ENCODE results near the gene DNAAF6.
"Not testable (repeated sequence)": the region's sequence is repeated elsewhere in the genome, so short reads cannot be mapped to it uniquely, and the experiment has no call there.

The DNAAF6 gene

DNA sequence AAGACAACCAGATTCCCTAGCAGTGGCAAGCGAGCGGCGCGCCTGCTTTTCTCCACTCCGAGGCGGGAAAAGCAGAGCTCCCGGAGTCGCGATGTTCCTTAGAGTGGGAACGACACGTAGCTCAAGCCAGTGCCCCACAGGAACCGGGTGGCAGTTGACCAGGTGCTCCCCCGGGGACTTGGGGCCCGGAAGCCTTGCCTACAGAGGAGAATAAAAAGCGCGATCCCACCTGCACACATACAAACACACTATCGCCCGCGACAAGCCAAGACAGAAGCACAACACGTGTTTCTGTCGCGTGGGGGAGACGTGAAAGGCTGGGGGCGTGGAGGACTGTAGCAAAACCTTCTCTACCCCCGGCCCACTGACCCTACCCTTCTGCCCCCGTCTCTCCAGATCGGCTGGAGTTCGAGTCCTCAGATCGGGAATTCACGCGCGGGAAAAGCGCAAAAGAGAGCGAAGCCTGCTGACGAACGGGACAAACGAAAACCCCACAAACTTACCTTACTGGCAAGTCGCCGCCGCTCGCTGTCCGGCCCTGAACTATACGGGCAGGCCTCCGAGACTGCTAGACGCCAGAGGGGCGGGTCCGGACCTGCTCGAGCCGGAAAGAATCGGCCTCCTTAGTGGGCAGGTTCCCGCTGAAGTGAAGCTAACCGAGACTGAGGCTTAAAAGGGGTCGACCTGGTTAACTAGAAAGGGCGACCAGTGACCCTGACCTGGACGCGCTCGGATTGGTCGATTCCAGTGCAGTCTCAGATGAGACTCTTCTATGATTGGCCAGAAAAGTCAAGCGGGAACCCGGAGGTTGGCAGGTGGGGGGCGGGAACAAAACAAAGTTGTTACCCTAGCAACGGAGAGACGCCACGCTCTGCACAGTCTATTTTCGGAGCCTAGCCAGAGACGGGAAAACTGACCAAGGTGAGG is at the start of gene DNAAF6, which contains the start of gene NUP62CL:
DNAAF6 (plus strand) TSS at position 842 of the 927 bp plus-strand sequence. CDS start 6,265 bp downstream, outside the sequence.
NUP62CL (minus strand) TSS at position 664 of the 927 bp plus-strand sequence. CDS start 31,287 bp downstream, outside the sequence.
- DNase-seq = no peak

DNA sequence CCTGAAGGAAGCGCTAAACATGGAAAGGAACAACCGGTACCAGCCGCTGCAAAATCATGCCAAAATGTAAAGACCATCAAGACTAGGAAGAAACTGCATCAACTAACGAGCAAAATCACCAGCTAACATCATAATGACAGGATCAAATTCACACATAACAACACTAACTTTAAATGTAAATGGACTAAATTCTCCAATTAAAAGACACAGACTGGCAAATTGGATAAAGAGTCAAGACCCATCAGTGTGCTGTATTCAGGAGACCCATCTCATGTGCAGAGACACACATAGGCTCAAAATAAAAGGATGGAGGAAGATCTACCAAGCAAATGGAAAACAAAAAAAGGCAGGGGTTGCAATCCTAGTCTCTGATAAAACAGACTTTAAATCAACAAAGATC is 48.8 kb upstream of the DNAAF6 start:
- DNase-seq = not testable (repeated sequence)

DNA sequence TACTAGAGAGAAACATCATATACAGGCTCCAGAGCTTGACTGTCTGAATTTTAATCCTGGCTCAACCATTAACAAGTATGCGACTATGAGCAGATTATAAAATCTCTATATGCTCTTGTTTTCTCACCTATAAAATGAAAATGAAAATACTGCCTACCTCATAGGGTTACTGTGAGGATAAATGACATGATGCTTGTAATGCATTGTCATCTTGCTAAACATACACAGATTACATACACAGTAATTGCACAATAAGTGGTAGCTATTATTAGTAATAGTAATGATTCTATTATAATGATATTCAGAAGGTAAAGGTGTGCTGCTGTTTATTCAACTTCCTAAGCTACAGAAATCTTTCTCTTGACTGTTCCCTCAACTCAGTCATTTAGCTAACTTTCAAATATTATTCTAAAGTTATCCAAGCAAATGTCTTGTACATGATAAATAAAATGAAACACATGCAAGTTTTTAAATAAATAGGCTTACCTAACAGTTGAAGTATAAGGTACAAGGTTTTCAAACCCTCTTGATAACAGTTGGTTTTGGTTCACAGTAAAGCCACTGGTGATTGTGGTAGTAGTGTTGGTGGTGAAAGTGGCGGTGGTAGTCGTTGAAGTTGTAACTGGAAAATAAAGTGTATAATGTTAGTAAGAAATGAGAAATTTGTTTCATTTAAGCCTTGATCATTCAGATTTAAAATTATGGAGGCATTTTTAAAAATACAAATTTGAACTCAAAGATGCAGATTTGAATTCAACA is 39.1 kb upstream of the DNAAF6 start:
- no peak for DNase-seq

DNA sequence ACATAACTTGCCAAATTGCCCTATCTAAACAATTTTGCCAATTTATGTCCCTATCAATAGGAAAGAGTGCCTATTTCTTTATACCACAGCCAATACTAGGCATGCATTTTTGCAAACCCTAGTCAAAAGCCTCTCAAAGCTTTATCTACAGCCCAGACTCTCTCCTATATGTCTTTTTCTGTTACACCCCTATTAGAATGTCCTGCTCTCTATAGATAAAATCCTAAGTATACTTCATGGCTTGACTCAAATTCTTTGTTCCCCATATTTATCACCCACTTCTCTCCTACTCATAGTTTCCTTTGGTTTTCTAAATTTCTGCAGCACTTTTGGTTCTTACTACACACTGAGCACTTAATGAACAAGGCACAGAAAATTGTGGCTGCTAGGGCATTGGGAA is 38.2 kb upstream of the DNAAF6 start:
- DNase-seq = no peak

- DNase-seq = no peak
Observed at GRCh38 chrX:107168712-107169111, 37.7 kb upstream of the DNAAF6 start.

GRCh38 chrX:107171369-107172102 is 34.9 kb upstream of the DNAAF6 start:
- DNase-seq = no peak

DNA sequence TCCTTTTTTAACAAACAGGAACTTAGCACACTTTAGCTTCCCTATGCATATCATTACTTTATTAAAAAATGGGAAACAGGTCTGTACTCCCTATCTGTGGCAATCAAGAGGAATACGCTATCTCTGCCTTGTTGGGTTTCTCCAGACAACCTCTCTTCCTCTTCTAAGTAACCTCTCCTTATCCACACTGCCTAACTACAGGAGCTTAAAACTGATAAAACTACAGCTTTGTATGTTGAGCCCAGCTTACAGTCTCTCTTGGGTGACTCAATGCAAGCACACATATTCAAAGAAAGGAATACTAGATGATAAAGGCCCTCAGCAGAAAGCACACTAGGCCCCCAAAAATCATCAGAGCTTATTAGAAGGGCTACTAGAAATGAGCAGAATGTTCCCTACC is 9.1 kb upstream of the DNAAF6 start:
- DNase-seq = no peak

DNA sequence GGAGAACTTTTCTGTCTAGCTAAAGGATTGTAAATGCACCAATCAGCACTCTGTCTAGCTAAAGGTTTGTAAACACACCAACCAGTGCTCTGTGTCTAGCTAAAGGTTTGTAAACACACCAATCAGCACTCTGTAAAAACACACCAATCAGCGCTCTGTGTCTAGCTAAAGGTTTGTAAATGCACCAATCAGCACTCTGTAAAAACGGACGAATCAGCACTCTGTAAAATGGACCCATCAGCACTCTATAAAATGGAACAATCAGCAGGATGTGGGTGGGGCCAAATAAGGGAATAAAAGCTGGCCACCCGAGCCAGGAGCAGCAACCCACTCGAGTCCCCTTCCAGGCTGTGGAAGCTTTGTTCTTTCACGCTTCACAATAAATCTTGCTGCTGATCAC is 8.3 kb upstream of the DNAAF6 start:
- not testable (repeated sequence) for DNase-seq

DNA sequence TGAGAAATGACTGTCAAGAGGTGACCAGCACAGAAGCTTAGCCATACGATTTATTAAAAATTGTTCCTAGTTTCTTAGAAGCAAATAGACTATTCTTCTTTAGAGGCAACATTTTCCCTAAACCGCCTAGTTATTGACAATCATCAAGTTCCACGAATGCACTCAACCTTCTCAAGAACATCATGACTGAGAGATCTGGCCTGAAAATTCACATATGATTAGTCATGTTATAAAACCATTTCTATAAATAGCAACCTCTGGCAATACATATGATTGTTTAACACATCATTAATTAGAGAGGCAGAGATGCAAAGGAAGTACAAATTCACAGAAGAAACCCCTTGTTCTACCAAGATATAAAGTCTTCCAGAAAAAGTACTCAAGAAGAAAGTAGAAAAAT is 6.9 kb upstream of the DNAAF6 start:
- DNase-seq = no peak

- DNase-seq = no peak
Observed at GRCh38 chrX:107204068-107204605, 2.3 kb upstream of the DNAAF6 start.

GRCh38 chrX:107206697-107207065 is 270 bp downstream of the DNAAF6 start:
- no peak for DNase-seq

GRCh38 chrX:107207089-107207488 is 678 bp downstream of the DNAAF6 start:
- no peak for DNase-seq

GRCh38 chrX:107207943-107208342 is 1.5 kb downstream of the DNAAF6 start:
- no peak for DNase-seq

DNA sequence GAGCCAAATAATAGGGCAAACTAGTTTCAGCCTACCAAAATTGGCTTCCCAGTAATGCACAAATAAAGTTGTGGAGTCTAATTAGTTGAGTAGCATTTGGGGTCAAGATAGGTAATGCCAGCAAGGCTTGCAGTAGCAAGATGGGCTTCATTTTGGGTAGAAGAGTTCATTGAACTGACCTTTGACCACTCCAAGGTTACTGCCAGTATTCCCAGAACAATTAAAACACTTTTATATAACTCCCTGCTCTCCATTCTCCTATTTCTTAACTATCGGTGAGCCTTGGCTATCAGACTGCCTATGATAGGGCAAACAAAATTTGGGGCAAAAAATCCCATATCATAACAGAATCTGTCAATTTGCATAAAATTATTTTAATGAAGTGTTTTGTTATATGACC is 7.1 kb downstream of the DNAAF6 start:
- no peak for DNase-seq

DNA sequence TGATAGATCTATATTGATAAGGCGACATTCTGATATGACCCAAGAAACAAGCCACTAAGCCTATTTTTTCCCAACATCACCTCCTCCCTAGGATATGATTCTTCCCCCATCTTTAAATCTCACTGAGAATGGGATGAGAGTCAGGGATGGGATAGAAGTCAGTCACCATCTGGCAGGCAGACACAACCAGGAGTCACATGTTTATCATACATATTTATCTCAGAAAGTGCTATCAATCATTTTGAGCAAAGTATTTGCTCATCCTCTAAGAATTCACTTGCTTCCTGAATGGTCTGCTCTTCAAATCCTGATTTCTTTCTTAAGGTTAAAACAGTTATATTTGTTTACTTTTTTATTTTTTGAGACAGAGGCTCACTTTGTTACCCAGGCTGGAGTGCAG is 20.3 kb downstream of the DNAAF6 start:
- DNase-seq = no peak

- DNase-seq = no peak
Observed at GRCh38 chrX:107227780-107228485, 21.5 kb downstream of the DNAAF6 start.

- DNase-seq = no peak
Observed at GRCh38 chrX:107228486-107228819, 22.0 kb downstream of the DNAAF6 start.

DNA sequence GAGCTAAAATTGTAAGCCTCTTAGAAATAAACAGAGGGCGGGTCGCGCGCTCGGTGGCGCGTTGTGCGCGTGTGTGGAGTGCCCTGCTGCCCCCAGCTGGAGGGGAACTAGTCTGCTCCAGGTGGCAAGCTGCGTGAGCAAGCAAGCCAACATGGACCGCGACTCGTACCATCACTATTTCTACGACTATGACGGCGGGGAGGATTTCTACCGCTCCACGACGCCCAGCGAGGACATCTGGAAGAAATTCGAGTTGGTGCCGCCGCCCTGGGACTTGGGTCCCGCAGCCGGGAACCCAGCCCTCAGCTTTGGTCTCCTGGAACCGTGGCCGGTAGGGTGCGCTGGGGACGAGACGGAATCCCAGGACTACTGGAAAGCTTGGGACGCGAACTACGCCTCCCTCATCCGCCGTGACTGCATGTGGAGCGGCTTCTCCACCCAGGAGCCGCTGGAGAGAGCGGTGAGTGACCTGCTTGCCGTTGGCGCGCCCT is 66.1 kb downstream of the DNAAF6 start:
- DNase-seq = no peak

DNA sequence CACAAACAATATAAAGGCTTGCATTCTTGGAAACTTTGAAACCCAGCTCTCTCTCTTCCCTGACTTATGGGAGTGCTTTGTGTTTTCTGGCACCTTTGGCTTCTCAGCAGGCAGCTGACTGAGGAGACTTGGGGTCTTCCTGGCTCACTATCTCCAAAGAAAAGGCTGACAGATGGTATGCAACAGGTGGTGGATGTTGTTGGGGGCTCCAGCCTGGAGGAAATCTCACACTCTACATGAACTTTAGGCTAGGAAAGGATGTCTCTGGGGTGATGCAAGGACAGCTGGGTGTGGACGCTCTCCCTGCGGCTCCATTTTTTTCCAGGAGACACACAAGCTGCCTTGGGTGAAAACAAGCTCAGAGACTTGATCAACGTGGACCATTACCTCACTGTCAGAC is 67.4 kb downstream of the DNAAF6 start:
- no peak for DNase-seq

DNA sequence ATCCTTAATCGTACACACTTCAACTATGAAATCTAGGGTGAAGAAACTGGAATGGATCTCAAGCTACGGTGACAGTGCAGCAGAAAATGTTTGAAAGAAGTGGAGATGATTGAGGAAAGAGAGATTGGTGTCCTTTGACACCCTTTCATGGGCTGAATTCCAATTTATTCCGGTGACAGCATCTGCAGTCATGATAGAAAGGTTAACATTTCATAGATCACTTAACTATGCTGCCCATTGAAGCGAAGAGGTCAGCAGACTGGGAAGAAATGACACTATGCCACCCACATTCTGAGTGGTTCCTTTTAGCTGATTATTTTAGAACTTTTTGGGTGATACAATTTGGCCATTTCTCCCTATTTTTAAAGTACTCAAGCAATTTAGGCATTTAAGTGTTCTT is 82.3 kb downstream of the DNAAF6 start:
- DNase-seq = no peak

DNA sequence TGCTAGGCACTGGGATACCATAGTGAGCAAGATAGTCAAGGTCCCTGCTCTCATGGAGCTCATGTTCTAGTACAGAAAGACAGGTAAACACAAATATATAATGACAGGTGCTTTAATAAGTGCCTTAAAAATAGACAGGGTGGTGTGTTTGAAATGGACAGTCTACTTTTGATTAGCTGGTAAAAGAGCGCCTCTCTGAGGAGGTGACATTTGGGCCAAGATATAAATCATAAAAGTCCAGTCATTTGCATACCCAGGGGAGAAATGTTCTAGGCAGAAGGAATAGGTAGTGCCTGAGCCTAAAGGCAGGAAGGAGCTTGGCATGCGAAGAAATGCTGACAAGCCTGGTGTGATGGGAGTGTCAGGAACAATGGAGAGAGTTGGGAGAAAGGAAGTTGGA is 83.6 kb downstream of the DNAAF6 start:
- DNase-seq = no peak

- no peak for DNase-seq
Observed at GRCh38 chrX:107293056-107293455, 86.6 kb downstream of the DNAAF6 start.
